Upper lobe of left lung (tissue), 6 donors: Measurements from ENCODE around the gene OSCAR. TPM values are rescaled to one million over a fixed set of nuclear protein-coding genes. Genes with fewer than 3 reads are reported as not detected.
A peak's percentile ranks its signal among the peaks of the same experiment; 100 is the strongest.

Experiments
- ATAC-seq, 2 donors: fragments of 200-7000 bp; cut with Tn5 transposase; one replicate each; pipeline ENCODE4 v1.9.1; 2022; ENCODE audit warnings: mild to moderate bottlenecking in 2 of 2, moderate library complexity in 2 of 2; ENCODE audit not compliant: low FRiP score in 2 of 2
- DNase-seq, 2 donors: peaks; one replicate each; pipeline ENCODE4 v3.0.0-alpha.2; 2019 to 2020
- H3K27ac ChIP-seq, 4 donors: fragments of 200-600 bp; sonication (generic); one replicate each; pipeline ENCODE4 v1.5.1; 2016 to 2019
- H3K27me3 ChIP-seq, 4 donors: fragments of 200-600 bp; sonication (generic); one replicate each; pipeline ENCODE4 v1.5.1; 2017 to 2019
- H3K36me3 ChIP-seq, 4 donors: fragments of 200-600 bp; sonication (generic); one replicate each; pipeline ENCODE4 v1.5.1; 2016 to 2019
- H3K4me1 ChIP-seq, 4 donors: fragments of 200-600 bp; sonication (generic); one replicate each; pipeline ENCODE4 v1.5.1; 2018 to 2019
- H3K4me3 ChIP-seq, 4 donors: fragments of 200-600 bp; sonication (generic); one replicate each; pipeline ENCODE4 v1.5.1; 2017 to 2019; ENCODE audit warnings: mild to moderate bottlenecking in 2 of 4, moderate library complexity in 1 of 4
- H3K9me3 ChIP-seq, 4 donors: fragments of 200-600 bp; sonication (generic); one replicate each; pipeline ENCODE4 v1.5.1; 2018 to 2019
- CTCF ChIP-seq, 6 experiments: fragments of 450-650 bp in 4 of 6; fragments of 200-600 bp in 2 of 6; sonication (generic) in 2 of 6; IDR thresholded peaks; one replicate each; pipeline ENCODE4 v1.5.1; 2016 to 2019; ENCODE audit warnings: antibody characterized with exemption in 6 of 6
- EP300 ChIP-seq, 4 donors: sonication (generic); formaldehyde crosslinking; IDR thresholded peaks; one replicate each; pipeline ENCODE4 v1.5.1; 2017; ENCODE audit warnings: antibody characterized with exemption in 4 of 4, control low read depth in 2 of 4
- POLR2A ChIP-seq, 4 donors: fragments of 450-650 bp; IDR thresholded peaks; one replicate each; pipeline ENCODE4 v1.5.1; 2016 to 2017; ENCODE audit warnings: antibody characterized with exemption in 4 of 4, mild to moderate bottlenecking in 2 of 4
- POLR2AphosphoS5 ChIP-seq, 2 donors: sonication (generic); formaldehyde crosslinking; IDR thresholded peaks; one replicate each; pipeline ENCODE4 v1.5.1; 2017; ENCODE audit warnings: antibody characterized with exemption in 2 of 2
- WGBS, 2 donors: methylation state at CpG; one replicate each; pipeline ENCODE4 v1.1.5; 2017 to 2018; 5-methylcytosine and 5-hydroxymethylcytosine counted together
- total RNA-seq, 6 donors: library from RNA; depleted of rRNA in 4 of 6; stranded (reverse); fragments of >200 nt in 4 of 6; gene quantifications; one replicate each; pipeline versions ENCODE4 v1.1.0 to v1.2.1, GENCODE V29; 2016 to 2021
- donor health status: DM: no; HTN: no; CAD: no; lungs with moderate emphysema.
- donor health status: DM: no; HTN: yes; CAD: no; lungs with severe emphysema.

The OSCAR gene
- total RNA-seq, 6 donors from 2014 or later, result 18.5 to 119 (median 49.5) TPM

DNA sequence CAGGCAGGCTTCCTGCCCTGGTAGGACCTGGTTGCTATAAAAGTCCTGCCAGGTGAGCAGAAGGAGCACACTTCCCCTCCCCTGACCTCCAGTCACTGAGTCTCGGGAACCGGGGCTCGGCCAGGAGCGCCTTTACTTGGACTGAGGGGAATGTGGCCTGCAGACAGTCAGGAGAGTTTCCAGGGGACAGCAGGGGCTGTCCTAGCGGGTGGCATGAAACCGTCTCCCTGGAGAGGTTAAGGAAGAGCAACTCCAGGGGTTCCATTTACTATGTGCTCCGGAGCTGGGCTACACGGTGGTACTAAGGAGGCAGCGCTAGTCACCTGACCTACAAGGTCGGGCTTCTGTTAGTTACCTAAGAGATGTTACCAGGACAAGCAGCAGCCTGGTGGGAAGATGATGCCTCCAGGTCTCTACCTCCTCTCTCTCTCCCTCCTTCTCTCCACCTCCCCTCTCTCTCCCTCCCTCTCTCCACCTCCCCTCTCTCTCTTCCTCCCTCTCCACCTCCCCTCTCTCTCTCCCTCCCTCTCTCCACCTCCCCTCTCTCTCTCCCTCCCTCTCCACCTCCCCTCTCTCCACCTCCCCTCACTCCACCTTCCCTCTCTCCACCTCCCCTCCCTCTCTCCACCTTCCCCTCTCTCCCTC lies 32.8 kb upstream of the OSCAR start:
- H3K36me3 ChIP-seq, result peaks cover 9 to 38% (median 30%) of the 10 kb centered on the region in 4 donors
- H3K27ac ChIP-seq, result no peak overlapping the region
- no peak for TF ChIP-seq POLR2AphosphoS5 (IDR thresholded peaks at IDR 0.05)
- TF ChIP-seq EP300 (IDR thresholded peaks at IDR 0.05), result no peak
- no peak for TF ChIP-seq POLR2A (IDR thresholded peaks at IDR 0.05)
- no peak for TF ChIP-seq CTCF (IDR thresholded peaks at IDR 0.05)
- no peaks in the 10 kb centered on the region for H3K9me3 ChIP-seq
- H3K4me3 ChIP-seq, result no peak overlapping the region
- no peak for ATAC-seq
- 79 to 86% methylated on average over 9 to 10 of the region's 10 CpGs for WGBS, 2 donors
- H3K4me1 ChIP-seq, result peaks cover 10 to 15% (median 13%) of the 10 kb centered on the region in 4 donors
- no peak for DNase-seq
- H3K27me3 ChIP-seq, result no peaks in the 10 kb centered on the region

GRCh38 chr19:54129617-54129996 lies 29.0 kb upstream of the OSCAR start:
- Histone ChIP-seq H3K4me3 (no peak overlapping the region), H3K4me1 (no peaks in the 10 kb centered on the region), H3K9me3 (no peaks in the 10 kb centered on the region), H3K27ac (no peak overlapping the region), H3K36me3 (peaks cover 31 to 76% (median 67%) of the 10 kb centered on the region in 4 donors), H3K27me3 (no peaks in the 10 kb centered on the region)
- TF ChIP-seq CTCF (IDR thresholded peaks at IDR 0.05) (no peak), EP300 (IDR thresholded peaks at IDR 0.05) (no peak), POLR2AphosphoS5 (IDR thresholded peaks at IDR 0.05) (no peak), POLR2A (IDR thresholded peaks at IDR 0.05) (no peak)
- no peak for ATAC-seq
- DNase-seq, result no peak
- 99% methylated on average over 20 of the region's 20 CpGs for WGBS, 2 donors

GRCh38 chr19:54128796-54129616 lies 28.4 kb upstream of the OSCAR start:
- 96 to 97% methylated on average over 22 to 32 of the region's 41 CpGs for WGBS, 2 donors
- Histone ChIP-seq H3K9me3 (no peaks in the 10 kb centered on the region), H3K27ac (no peak overlapping the region), H3K4me3 (no peak overlapping the region), H3K36me3 (peaks cover 37 to 82% (median 73%) of the 10 kb centered on the region in 4 donors), H3K27me3 (no peaks in the 10 kb centered on the region), H3K4me1 (no peaks in the 10 kb centered on the region)
- DNase-seq, result peak in 1 of 2 donors; percentile 79
- no peak for ATAC-seq
- TF ChIP-seq CTCF (IDR thresholded peaks at IDR 0.05) (no peak), POLR2AphosphoS5 (IDR thresholded peaks at IDR 0.05) (no peak)

- no peak for TF ChIP-seq POLR2A (IDR thresholded peaks at IDR 0.05)
- no peak for TF ChIP-seq CTCF (IDR thresholded peaks at IDR 0.05)
- TF ChIP-seq EP300 (IDR thresholded peaks at IDR 0.05), result no peak
- TF ChIP-seq POLR2AphosphoS5 (IDR thresholded peaks at IDR 0.05), result no peak
- peaks cover 41 to 89% (median 79%) of the 10 kb centered on the region in 4 donors for H3K36me3 ChIP-seq
- H3K9me3 ChIP-seq, result no peaks in the 10 kb centered on the region
- 90 to 96% methylated on average over 20 of the region's 20 CpGs for WGBS, 2 donors
- ATAC-seq, result no peak
- H3K27me3 ChIP-seq, result no peaks in the 10 kb centered on the region
- DNase-seq, result no peak
- H3K4me3 ChIP-seq, result no peak overlapping the region
- no peak overlapping the region for H3K27ac ChIP-seq
- no peaks in the 10 kb centered on the region for H3K4me1 ChIP-seq
Observed at GRCh38 chr19:54128441-54128725, 27.8 kb upstream of the OSCAR start.
